Measurements from ENCODE around the gene CCL21.
"Not testable (repeated sequence)": the region's sequence is repeated elsewhere in the genome, so short reads cannot be mapped to it uniquely, and the experiment has no call there.

CCL21 gene, protein sequence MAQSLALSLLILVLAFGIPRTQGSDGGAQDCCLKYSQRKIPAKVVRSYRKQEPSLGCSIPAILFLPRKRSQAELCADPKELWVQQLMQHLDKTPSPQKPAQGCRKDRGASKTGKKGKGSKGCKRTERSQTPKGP

DNA sequence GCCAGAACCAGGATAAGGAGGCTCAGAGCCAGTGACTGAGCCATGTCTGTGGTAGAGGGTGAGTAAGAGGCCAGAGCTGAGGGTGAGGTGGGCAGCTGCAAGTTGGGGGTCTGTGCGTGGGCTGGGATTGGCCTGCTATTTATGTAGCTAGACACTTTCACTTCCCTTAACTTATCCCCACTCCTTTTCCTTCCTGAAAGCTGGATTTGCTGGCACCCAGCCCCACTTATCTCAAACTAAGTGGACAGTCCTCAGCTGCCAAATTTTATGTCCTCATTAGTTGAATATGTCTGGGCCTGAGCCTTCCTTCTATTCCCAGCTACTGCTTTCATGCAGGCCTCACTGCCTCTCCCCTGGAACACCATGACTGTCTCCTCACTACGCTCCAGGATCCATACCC lies at the start of gene CCL21:
Gene CCL21, minus strand, starts transcription at position 114 of the 400 bp plus-strand sequence. Its CDS starts 70 bp downstream, at position 44.
- Histone ChIP-seq H3K4me3 (no peak within 1 kb of the TSS), H3K27ac (no peak within 1 kb of the TSS)

DNA sequence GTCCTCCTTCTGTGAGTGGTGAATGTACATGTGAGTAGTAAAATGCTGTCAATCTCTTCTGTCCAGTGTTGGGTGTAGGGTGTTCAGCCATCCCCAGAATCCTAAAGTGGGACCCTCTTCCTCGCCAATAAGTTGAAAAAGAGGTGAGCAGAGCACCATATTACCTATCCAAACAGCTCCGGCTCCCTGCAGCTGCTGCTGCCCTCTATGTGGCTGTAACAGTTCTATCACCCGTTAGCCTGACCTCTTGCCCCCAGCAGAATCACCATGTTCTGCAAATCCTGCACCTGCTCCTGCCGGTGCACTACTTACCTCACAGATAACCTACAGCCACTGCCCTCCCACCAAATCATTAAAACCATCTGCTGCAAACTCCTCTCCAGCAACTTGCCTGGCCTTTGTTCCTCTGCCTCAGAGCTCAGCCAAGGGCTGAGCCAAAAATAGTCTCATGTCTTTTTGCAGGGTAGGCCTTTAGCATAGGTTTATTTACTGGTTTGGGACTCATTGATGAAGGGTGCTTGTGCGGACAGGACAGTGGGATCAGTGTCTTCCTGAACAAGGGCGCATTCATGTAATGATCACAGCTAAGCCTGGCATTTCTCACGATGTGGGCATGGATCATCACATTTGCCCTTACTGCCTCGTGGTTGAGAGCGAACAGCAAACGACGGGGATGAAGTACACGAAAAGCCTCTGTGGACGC lies 49.6 kb upstream of the CCL21 start:
- Histone ChIP-seq H3K4me3 (no peak overlapping the region), H3K27ac (no peak overlapping the region)

DNA sequence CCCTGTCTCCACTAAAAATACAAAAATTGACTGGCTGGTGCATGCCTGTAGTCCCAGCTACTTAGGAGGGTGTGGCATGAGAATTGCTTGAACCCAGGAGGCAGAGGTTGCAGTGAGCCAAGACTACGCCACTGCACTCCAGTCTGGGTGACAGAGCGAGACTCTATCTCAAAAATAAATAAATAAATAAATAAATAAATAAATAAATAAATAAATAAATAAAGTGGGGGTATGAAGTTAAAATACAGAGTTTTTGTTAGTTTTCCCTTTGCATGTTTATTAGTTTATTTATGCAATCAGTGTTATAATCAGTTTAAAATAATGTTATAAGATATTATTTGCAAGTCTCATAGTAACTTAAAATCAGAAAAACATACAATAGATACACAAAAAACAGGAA lies 40.4 kb upstream of the CCL21 start:
- H3K27ac ChIP-seq, H3K4me3 ChIP-seq: not testable (repeated sequence)

GRCh38 chr9:34746526-34746925 lies 36.6 kb upstream of the CCL21 start:
- H3K27ac ChIP-seq, result peak overlapping the region in 2 of 21 experiments; percentile 46 to 61

GRCh38 chr9:34744295-34745221 lies 34.6 kb upstream of the CCL21 start:
- H3K27ac ChIP-seq, result peak overlapping the region in 9 of 21 experiments; percentile 0 to 77 (median 46)
- no peak overlapping the region for H3K4me3 ChIP-seq

More at GRCh38 chr9:34746526-34746925, 36.6 kb upstream of the CCL21 start:
- H3K4me3 ChIP-seq, result no peak overlapping the region

DNA sequence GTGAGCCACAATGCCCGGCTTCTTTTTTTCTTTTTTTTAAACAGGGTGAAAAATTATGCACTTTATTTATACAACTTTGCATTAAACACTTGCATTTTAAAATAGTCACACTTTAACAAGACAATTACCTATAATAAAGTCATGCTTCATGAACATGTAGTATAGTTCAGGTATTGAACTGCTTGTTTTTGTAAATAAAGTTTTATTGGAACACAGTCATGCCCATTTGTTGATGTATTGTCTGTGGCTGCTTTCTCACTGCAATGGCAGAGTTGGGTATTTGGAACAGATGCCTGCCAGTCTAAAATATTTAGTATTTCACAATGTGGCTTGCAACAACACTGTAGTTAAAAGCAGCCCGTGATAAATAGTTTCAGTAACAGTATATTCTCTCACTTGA lies 32.8 kb upstream of the CCL21 start:
- no peak overlapping the region for H3K4me3 ChIP-seq
- H3K27ac ChIP-seq, result no peak overlapping the region

- H3K4me3 ChIP-seq, result no peak overlapping the region
- H3K27ac ChIP-seq, result no peak overlapping the region
Observed at GRCh38 chr9:34741628-34742027, 31.7 kb upstream of the CCL21 start.

GRCh38 chr9:34740176-34740575 lies 30.2 kb upstream of the CCL21 start:
- not testable (repeated sequence) for H3K27ac ChIP-seq, H3K4me3 ChIP-seq

DNA sequence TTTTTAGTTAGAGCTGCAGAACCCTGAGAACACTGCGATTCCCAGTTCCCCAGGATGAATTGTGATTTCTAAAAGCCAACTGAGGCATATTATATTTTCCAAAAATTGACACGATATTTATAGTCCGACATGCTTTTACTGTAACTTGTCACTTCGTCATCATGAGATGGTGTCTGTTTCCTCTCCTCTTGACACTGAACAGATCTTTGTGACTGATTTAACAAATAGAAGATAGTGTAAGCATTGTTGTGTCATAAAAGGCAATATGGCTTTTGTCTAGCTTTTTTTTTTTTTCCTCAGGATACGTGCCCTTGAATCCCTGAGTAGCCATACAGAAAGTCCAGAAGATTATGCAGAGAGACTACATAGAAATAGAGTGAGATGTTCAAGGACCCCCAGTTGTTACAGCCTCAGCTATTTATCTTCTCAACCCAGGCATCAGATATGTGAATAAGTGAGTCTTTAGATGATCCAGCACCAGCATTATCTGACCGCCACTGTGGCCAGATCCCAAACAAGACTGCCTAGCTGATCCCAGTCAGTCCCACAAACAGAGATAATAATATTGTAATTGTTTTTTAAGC lies 27.8 kb upstream of the CCL21 start:
- no peak overlapping the region for H3K27ac ChIP-seq
- no peak overlapping the region for H3K4me3 ChIP-seq

DNA sequence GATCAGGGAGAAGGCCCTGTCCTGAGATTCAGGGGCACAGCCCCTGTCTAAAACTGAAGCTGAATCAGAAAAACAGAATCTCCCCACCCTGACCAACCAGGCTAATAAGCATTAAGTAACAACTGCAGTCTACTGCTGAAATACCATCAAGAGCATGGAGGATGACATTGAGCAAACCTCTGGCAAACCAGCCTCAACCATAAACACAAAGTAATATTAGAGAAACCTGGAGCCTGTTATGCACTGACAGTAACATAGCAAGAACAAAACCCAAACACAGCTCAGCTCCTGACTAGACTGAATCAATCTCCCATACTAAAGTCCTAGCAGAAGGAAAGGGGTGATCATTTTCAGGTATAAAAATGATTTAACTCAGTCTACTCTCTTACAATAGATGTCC lies 24.8 kb upstream of the CCL21 start:
- Histone ChIP-seq H3K4me3 (no peak overlapping the region), H3K27ac (no peak overlapping the region)

DNA sequence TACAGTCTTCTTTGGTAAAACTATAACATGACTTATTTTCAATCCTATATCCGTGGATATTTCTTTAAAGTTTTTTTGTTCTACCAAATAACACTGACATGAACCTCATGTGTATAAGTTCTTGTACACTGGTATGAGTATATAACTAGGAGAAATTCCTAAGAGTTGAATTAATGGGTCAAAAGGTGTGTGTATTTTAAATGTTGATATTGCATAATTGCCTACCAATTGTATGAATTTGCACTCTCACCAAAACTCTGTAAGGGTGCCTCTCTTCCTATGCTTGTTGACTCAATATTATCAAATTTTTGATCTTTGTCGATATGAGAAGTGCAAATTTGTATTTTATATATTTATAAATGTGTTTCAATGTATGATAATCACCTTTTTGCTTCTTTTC lies 22.9 kb upstream of the CCL21 start:
- Histone ChIP-seq H3K27ac (no peak overlapping the region), H3K4me3 (no peak overlapping the region)

DNA sequence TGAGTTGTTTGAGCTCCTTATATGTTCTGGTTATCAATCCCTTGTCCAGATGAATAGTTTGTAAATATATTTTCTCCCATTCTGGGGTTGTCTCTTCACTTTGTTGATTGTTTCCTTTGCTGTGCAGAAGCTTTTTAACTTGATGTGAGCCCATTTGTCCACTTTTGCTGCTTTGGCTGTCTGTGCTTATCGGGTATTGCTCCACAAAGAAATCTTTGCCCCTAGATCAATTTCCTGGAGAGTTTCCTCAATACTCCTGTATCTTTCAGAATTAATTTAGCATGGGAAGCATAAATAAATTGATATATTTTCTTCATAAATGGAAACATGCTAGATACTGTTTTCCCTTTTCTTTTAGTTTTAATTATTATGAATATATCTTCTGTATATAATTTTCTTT lies 22.5 kb upstream of the CCL21 start:
- H3K27ac ChIP-seq, result no peak overlapping the region
- H3K4me3 ChIP-seq, result no peak overlapping the region

- Histone ChIP-seq H3K27ac (no peak overlapping the region), H3K4me3 (no peak overlapping the region)
Observed at GRCh38 chr9:34723141-34723540, 13.2 kb upstream of the CCL21 start.

GRCh38 chr9:34719769-34720025 lies 9.8 kb upstream of the CCL21 start:
- not testable (repeated sequence) for H3K4me3 ChIP-seq
- peak overlapping the region in 1 of 21 experiments; percentile 1 for H3K27ac ChIP-seq

DNA sequence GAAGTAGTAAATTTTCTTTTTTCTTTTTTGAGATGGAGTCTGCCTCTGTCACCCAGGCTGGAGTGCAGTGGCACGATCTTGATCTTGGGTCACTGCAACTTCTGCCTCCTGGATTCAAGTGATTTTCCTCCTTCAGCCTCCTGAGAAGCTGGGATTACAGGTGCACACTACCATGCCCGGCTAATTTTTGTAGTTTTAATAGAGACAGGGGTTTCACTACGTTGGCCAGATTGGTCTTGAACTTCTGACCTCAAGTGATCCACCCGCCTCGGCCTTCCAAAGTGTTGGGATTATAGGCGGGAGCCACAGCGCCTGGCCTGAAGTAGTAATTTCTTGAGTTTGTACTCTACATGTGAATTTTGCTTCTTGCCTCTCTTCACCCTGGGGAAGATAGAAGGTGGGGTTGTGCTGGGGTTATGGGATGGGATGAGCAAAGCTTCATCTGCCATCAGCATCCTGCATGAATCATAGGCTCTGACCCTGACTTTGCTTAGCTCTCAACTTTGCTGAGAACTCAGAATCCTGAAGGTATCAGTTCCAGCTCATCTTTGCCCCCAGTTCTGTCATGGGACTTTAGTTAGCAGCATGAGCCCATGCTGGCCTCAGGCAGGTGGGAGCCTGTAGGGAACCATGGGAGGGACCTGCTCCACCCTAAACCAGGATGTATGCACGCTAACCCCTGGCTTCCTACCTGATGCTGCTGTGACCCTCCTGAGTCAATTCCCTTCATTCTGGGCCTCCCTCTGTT lies 9.3 kb upstream of the CCL21 start:
- H3K27ac ChIP-seq, result peak overlapping the region in 1 of 21 experiments; percentile 1

GRCh38 chr9:34717996-34718614 lies 8.2 kb upstream of the CCL21 start:
- H3K27ac ChIP-seq, result peak overlapping the region in 1 of 21 experiments; percentile 29
- no peak overlapping the region for H3K4me3 ChIP-seq

More for the DNA sequence above, 9.3 kb upstream of the CCL21 start:
- H3K4me3 ChIP-seq, result no peak overlapping the region

- Histone ChIP-seq H3K27ac (peak overlapping the region in 2 of 21 experiments; percentile 16 to 32), H3K4me3 (no peak overlapping the region)
Observed at GRCh38 chr9:34716711-34717110, 6.8 kb upstream of the CCL21 start.

- no peak overlapping the region for H3K4me3 ChIP-seq
- H3K27ac ChIP-seq, result peak overlapping the region in 3 of 21 experiments; percentile 56 to 82 (median 65)
Observed at GRCh38 chr9:34715639-34716215, 5.8 kb upstream of the CCL21 start.

- no peak overlapping the region for H3K4me3 ChIP-seq
- peak overlapping the region in 4 of 21 experiments; percentile 21 to 82 (median 60) for H3K27ac ChIP-seq
Observed at GRCh38 chr9:34714007-34714406, 4.1 kb upstream of the CCL21 start.
